K562 (cell line): ENCODE data around the gene NRP2.

Experiments
- GTF2A2 ChIP-seq: IDR thresholded peaks from 2 replicates; pipeline ENCODE4 v1.6.1; 2016; ENCODE audit warnings: mild to moderate bottlenecking, missing genetic modification characterization, missing compliant biosample characterization
- NFATC3 ChIP-seq: fragments of 450-650 bp; IDR thresholded peaks from 2 replicates; pipeline ENCODE4 v1.6.1; 2017; ENCODE audit warnings: mild to moderate bottlenecking
- POLR2A ChIP-seq: fragments of 450-650 bp; conservative IDR thresholded peaks from 2 replicates; pipeline ENCODE4 v1.6.1; 2016
- ZKSCAN1 ChIP-seq: fragments of 150-350 bp; IDR thresholded peaks from 2 replicates; pipeline ENCODE4 v1.6.1; 2016; ENCODE audit warnings: low read depth, low read length
- ZNF408 ChIP-seq: fragments of 250-450 bp; sonication (Bioruptor Pico); IDR thresholded peaks from 2 replicates; pipeline ENCODE4 v1.4.0; 2020; ENCODE audit warnings: low read depth, mild to moderate bottlenecking, moderate library complexity
- ZSCAN32 ChIP-seq: fragments of 450-650 bp; formaldehyde crosslinking; IDR thresholded peaks from 2 replicates; pipeline ENCODE4 v1.4.0; 2020; ENCODE audit warnings: mild to moderate bottlenecking, moderate library complexity

GRCh38 chr2:205740381-205740780 lies 58.1 kb downstream of the NRP2 start:
- no peak for TF ChIP-seq NFATC3
- no peak for TF ChIP-seq POLR2A
- TF ChIP-seq ZSCAN32, result no peak
- no peak for TF ChIP-seq ZKSCAN1
- no peak for TF ChIP-seq ZNF408 (CRISPR knock-in tag)
- TF ChIP-seq GTF2A2 (tag), result no peak
